ENCODE results near the gene KLK14.

KLK14 gene

GRCh38 chr19:51110666-51110971 lies 27.9 kb upstream of the KLK14 start:
- DNase-seq (ENCODE audit: low read depth), result no peak
- no peak overlapping the region for H3K4me3 ChIP-seq (ENCODE audit: low read depth, low read length)
- TF ChIP-seq CTCF (IDR thresholded peaks at IDR 0.05; ENCODE audit: insufficient read depth, low read depth, low read length, missing control alignments), result no peak

- DNase-seq (ENCODE audit: low read depth), result no peak
- H3K4me3 ChIP-seq (ENCODE audit: low read depth, low read length), result peak overlapping the region; percentile 59
- no peak for TF ChIP-seq CTCF (IDR thresholded peaks at IDR 0.05; ENCODE audit: insufficient read depth, low read depth, low read length, missing control alignments)
These were observed 26.1 kb upstream of the KLK14 start for GRCh38 chr19:51108805-51109146.

DNA sequence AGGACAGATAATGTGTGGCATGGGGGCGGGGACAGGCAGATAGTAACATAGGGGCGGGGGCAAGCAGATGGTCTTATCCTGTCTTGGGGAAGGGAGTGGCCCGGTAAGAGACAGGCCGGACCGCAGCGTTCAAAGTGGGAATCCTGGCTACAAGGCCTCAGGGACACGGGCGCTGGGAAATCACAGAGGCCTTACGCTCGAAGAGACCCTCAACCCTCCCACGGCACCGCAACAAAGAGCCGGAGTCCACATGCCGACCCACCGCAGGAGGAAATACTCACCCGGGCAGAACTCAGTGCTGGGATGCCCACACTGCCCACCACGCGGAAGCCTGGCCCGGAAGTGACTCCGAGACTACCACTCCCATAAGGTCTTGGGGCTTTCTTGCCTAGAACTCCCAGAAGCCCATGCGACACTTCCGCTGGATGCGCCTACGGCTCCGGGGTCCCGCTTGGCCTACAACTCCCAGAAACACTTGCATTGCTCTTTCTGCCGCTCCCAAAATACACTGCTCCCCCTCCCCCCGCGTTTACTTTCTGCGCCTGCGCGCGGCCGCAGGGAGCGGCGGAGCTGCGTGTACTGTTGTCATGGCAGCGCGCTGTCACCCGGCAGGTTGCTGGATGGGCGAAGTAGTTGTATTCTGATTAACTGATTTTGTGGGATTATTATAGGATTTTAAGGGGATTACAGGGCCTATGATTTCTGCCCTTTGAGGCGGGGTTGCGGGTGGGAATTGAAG lies 25.5 kb upstream of the KLK14 start, which contains the start of gene CTU1:
TSS of gene CTU1 (minus strand) at position 344 of the 739 bp plus-strand sequence. CDS start 3,840 bp downstream, outside the sequence.
- peak within 1 kb of the TSS; percentile 74 for H3K4me3 ChIP-seq (ENCODE audit: low read depth, low read length)
- peak; percentile 99 for DNase-seq (ENCODE audit: low read depth)
- TF ChIP-seq CTCF (IDR thresholded peaks at IDR 0.05; ENCODE audit: insufficient read depth, low read depth, low read length, missing control alignments), result no peak

DNA sequence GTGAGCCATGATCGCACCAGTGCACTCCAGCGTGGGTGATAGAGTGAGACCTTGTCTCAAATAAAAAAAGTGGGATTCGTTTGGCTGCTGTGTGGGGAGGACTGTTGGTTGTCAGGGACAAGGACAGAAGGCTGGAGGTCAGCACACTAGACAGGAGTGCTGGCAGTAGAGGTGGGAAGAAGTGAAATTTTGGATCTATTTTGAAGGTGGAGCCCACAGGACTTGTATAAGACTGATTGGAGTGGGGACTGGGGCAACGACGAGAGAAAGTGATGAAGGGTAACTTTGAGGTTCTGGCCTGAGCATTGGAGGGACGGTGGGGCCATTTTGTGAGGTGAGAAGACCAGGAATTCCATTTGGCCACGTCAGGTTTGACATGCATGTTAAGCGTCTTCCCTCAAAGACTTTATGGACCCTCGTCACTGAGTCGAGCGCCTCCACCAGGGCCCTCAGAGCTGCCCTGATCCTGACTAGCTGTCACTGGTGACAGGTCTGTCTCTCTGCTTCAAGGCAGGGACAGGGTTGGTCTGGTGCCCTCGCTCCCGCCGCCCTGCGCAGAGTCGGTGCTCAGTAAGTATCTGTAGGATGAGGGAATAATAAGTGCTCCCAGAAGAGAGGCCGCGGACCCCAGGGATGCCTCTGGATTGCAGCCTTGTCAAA lies 24.8 kb upstream of the KLK14 start:
- peak; percentile 8 for TF ChIP-seq CTCF (IDR thresholded peaks at IDR 0.05; ENCODE audit: insufficient read depth, low read depth, low read length, missing control alignments)
- H3K4me3 ChIP-seq (ENCODE audit: low read depth, low read length), result peak overlapping the region; percentile 74
- peak; percentile 52 for DNase-seq (ENCODE audit: low read depth)

- H3K4me3 ChIP-seq (ENCODE audit: low read depth, low read length), result no peak overlapping the region
These were observed 21.2 kb upstream of the KLK14 start for GRCh38 chr19:51103926-51104341.

GRCh38 chr19:51102991-51103390 lies 20.3 kb upstream of the KLK14 start:
- no peak overlapping the region for H3K4me3 ChIP-seq (ENCODE audit: low read depth, low read length)
- TF ChIP-seq CTCF (IDR thresholded peaks at IDR 0.05; ENCODE audit: insufficient read depth, low read depth, low read length, missing control alignments), result no peak
- no peak for DNase-seq (ENCODE audit: low read depth)

More at GRCh38 chr19:51103926-51104341, 21.2 kb upstream of the KLK14 start:
- no peak for TF ChIP-seq CTCF (IDR thresholded peaks at IDR 0.05; ENCODE audit: insufficient read depth, low read depth, low read length, missing control alignments)
- DNase-seq (ENCODE audit: low read depth), result no peak
